Stomach smooth muscle (tissue), 2 donors: ENCODE measurements around the gene CYYR1.

Experiments
- H3K27ac ChIP-seq: one replicate; pipeline ENCODE4 v1.7.0; 2013; ENCODE audit warnings: mild to moderate bottlenecking, low read length, inconsistent platforms
- H3K27me3 ChIP-seq, 2 donors: one replicate each; pipeline ENCODE4 v1.7.0; 2013; ENCODE audit warnings: low read length in 2 of 2; ENCODE audit not compliant: insufficient read depth in 2 of 2, control insufficient read depth in 1 of 2
- H3K36me3 ChIP-seq, 2 donors: one replicate each; pipeline ENCODE4 v1.7.0; 2013; ENCODE audit warnings: low read length in 2 of 2; ENCODE audit not compliant: control insufficient read depth in 2 of 2, insufficient read depth in 2 of 2
- H3K4me1 ChIP-seq: one replicate; pipeline ENCODE4 v1.7.0; 2013; ENCODE audit warnings: low read length; ENCODE audit not compliant: control insufficient read depth, insufficient read depth
- H3K4me3 ChIP-seq, 2 donors: one replicate each; pipeline ENCODE4 v1.7.0; 2013; ENCODE audit warnings: low read length in 2 of 2
- H3K9ac ChIP-seq, 2 donors: one replicate each; pipeline ENCODE4 v1.7.0; 2013; ENCODE audit warnings: low read length in 2 of 2, mild to moderate bottlenecking in 1 of 2
- H3K9me3 ChIP-seq, 2 donors: one replicate each; pipeline ENCODE4 v1.7.0; 2013; ENCODE audit warnings: low read length in 2 of 2; ENCODE audit not compliant: control insufficient read depth in 2 of 2
- donor health status: healthy.
- donor health status: Pancreatic carcinoma.

CYYR1 gene

DNA sequence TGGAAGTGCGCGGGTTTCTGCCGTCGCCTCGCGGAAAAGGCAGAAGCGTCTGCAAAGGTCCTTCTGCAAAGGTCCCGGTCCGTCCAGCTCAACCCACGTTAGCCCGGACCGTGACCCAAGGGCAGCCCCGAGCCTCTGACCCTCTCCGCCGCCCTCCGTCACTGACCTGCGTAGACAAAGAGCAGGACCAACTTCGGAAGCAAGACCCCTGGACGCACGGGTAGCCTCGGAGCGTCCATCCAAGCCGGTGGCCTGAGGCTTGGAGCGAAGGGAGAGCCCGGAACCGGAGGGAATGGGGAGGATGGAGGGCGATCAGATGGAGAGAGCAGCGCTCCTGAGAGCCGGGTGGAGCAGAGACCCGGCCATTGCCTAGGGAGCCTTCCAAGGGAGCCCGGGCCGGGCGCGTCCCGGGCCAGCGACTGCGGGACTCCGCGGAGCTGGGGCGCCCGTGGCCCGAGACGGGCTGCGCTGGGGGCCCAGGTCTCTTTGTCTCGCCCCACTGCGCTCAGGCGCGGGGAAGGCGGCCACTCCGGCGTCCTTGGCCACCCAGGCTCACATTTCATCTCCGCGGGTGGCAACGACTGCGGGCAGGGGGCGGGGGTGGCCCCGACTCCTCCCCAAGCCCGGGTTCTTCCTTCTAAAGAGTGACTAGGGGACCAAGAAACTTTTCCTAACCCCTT is at the start of gene CYYR1:
Gene CYYR1, minus strand, starts transcription at position 585 of the 680 bp plus-strand sequence. Its CDS starts 346 bp downstream, at position 239.
- H3K9me3 ChIP-seq: peaks cover 0 to 2% of the 10 kb centered on the region in 2 donors
- no peak within 1 kb of the TSS for H3K9ac ChIP-seq
- H3K4me3 ChIP-seq: peak within 1 kb of the TSS; percentile 32 to 70
- no peaks in the 10 kb centered on the region for H3K36me3 ChIP-seq
- H3K27me3 ChIP-seq: peaks cover 0 to 7% of the 10 kb centered on the region in 2 donors
- H3K4me1 ChIP-seq: no peaks in the 10 kb centered on the region
- H3K27ac ChIP-seq: no peak within 1 kb of the TSS

GRCh38 chr21:26617176-26617575 is 44.1 kb upstream of the CYYR1 start:
- Histone ChIP-seq H3K4me3 (no peak overlapping the region), H3K9ac (no peak overlapping the region), H3K36me3 (no peaks in the 10 kb centered on the region), H3K27me3 (no peaks in the 10 kb centered on the region), H3K9me3 (no peaks in the 10 kb centered on the region), H3K4me1 (no peaks in the 10 kb centered on the region), H3K27ac (no peak overlapping the region)

DNA sequence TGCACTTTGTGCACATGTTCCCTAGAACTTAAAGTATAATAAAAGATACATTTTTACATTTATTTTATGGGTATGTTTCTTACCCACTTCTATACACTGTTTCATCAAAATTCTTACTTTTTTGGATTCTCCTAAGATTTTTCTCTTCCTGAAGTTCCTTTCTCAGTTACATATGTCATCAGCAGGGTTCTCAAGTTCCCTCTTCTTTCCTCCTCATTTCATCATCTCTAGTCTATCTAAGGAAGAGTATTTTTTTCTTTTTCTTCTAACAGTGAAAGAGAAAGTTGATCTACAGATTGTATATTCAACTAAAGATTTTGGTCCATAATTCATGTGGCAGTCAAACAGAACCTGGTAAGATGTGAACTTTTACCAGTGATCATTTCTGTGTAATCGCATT is 41.2 kb upstream of the CYYR1 start:
- no peaks in the 10 kb centered on the region for H3K27me3 ChIP-seq
- no peaks in the 10 kb centered on the region for H3K4me1 ChIP-seq
- H3K9me3 ChIP-seq: no peaks in the 10 kb centered on the region
- no peak overlapping the region for H3K27ac ChIP-seq
- no peaks in the 10 kb centered on the region for H3K36me3 ChIP-seq
- no peak overlapping the region for H3K9ac ChIP-seq
- no peak overlapping the region for H3K4me3 ChIP-seq

- Histone ChIP-seq H3K4me1 (no peaks in the 10 kb centered on the region), H3K36me3 (no peaks in the 10 kb centered on the region), H3K9me3 (no peaks in the 10 kb centered on the region), H3K27me3 (no peaks in the 10 kb centered on the region), H3K4me3 (no peak overlapping the region), H3K27ac (no peak overlapping the region), H3K9ac (no peak overlapping the region)
Observed at GRCh38 chr21:26599261-26599660, 26.2 kb upstream of the CYYR1 start.

- H3K9ac ChIP-seq: no peak overlapping the region
- no peaks in the 10 kb centered on the region for H3K27me3 ChIP-seq
- no peaks in the 10 kb centered on the region for H3K4me1 ChIP-seq
- no peak overlapping the region for H3K27ac ChIP-seq
- no peak overlapping the region for H3K4me3 ChIP-seq
- no peaks in the 10 kb centered on the region for H3K36me3 ChIP-seq
- H3K9me3 ChIP-seq: no peaks in the 10 kb centered on the region
Observed at GRCh38 chr21:26597981-26598380, 24.9 kb upstream of the CYYR1 start.

DNA sequence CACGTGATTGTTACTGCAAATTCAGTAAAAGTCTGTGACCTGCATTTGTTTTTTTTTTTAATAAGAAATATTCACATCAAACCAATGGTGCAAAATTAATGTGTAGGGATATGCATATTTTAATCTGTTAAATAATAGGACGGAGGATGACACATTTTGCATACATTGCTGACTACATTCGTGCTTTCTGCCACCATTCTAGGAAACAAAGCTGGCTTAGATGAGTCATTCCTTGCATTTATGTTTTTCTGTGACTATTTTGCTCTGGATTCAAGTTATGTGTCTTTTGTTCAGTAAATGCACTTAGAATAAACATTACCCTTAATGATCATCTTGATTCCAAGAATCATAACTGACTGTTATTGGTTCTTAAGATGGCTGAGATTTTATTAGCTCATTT is 23.9 kb upstream of the CYYR1 start:
- no peaks in the 10 kb centered on the region for H3K4me1 ChIP-seq
- H3K27me3 ChIP-seq: no peaks in the 10 kb centered on the region
- no peaks in the 10 kb centered on the region for H3K36me3 ChIP-seq
- H3K4me3 ChIP-seq: no peak overlapping the region
- H3K27ac ChIP-seq: no peak overlapping the region
- H3K9me3 ChIP-seq: no peaks in the 10 kb centered on the region
- H3K9ac ChIP-seq: no peak overlapping the region

DNA sequence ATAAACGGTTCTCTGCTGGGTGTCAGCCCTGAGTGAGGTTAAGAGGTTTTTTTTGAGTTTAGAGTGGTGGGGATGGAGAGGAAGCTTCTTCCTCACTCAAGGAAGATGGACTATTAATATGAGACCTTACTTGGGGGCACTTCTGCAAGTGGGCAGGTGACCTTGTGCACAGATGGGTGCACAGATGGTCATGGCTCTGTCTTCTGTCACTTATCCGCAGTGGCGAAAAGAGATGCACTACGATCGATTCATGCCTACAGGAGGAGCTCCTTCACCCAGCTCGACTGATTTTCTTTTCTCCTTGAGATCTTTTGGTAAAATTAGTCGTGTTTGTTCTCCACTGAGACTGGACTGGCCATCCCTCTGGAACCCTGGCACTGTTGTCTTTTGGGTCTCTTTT is 22.9 kb upstream of the CYYR1 start:
- Histone ChIP-seq H3K9me3 (no peaks in the 10 kb centered on the region), H3K4me1 (no peaks in the 10 kb centered on the region), H3K36me3 (no peaks in the 10 kb centered on the region), H3K4me3 (no peak overlapping the region), H3K27me3 (no peaks in the 10 kb centered on the region), H3K27ac (no peak overlapping the region), H3K9ac (no peak overlapping the region)

DNA sequence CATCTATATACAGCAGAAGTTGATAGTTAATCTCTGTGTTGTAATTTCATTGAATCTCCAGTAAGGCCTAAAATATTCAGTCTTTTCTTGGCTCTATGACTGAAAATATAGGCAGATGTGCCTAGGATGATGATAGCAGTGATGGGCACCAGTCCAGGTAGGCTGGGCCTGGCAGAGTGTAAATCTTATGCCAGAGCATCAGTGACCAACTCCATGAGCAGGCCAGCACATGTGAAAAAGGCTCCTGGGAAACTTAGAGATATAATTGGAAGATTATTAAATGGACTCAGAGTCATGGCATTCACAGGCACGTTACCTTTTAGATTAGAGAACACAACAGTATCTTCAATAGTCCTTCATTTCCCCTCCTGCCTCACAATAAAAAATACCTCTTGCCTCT is 20.7 kb upstream of the CYYR1 start:
- H3K4me1 ChIP-seq: no peaks in the 10 kb centered on the region
- no peaks in the 10 kb centered on the region for H3K27me3 ChIP-seq
- no peaks in the 10 kb centered on the region for H3K36me3 ChIP-seq
- no peak overlapping the region for H3K27ac ChIP-seq
- H3K4me3 ChIP-seq: no peak overlapping the region
- no peak overlapping the region for H3K9ac ChIP-seq
- H3K9me3 ChIP-seq: no peaks in the 10 kb centered on the region

DNA sequence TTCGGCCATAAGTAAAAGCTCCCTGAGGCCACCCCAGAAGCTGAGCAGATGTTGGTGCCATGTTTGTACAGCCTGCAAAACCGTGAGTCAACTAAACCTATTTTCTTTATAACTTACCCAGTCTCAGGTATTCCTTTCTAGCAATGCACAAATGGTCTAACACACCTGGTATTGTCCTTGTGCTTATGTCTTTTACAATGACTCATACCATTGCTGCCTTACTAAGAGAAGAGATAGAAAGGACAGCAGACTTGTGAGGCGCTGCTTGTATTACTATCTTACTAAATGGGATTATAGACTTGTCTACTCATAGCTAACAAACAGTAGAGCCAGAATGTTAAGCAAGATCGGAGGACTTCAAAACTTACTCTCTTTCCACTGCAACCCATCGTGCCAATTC is 18.5 kb upstream of the CYYR1 start:
- H3K9ac ChIP-seq: no peak overlapping the region

DNA sequence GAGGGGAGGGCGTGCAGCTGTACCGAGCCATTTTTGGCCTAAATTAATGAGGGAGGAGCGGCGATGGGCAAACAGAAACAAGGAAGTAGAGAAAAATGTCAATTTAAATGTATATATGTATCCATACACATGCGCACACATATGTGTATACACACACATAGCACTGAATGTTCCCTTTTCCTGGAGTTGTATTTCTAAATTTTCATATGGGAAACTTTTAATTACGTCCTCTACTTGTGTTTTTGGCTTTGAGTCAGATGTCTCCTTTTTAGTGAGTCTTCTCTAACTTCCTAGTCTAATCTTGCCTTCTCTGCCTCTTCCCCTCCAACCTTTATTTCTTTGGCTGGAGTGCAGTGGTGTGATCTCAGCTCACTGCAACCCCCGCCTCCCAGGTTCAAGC is 15.4 kb upstream of the CYYR1 start:
- Histone ChIP-seq H3K4me3 (peak overlapping the region; percentile 3 to 25), H3K27ac (no peak overlapping the region), H3K36me3 (no peaks in the 10 kb centered on the region), H3K9me3 (no peaks in the 10 kb centered on the region), H3K27me3 (no peaks in the 10 kb centered on the region), H3K9ac (peak overlapping the region in 1 of 2 donors; percentile 9), H3K4me1 (no peaks in the 10 kb centered on the region)

More for the DNA sequence above, 18.5 kb upstream of the CYYR1 start:
- H3K27ac ChIP-seq: no peak overlapping the region
- H3K36me3 ChIP-seq: no peaks in the 10 kb centered on the region
- no peaks in the 10 kb centered on the region for H3K9me3 ChIP-seq
- no peaks in the 10 kb centered on the region for H3K27me3 ChIP-seq
- no peak overlapping the region for H3K4me3 ChIP-seq
- H3K4me1 ChIP-seq: no peaks in the 10 kb centered on the region

GRCh38 chr21:26587736-26588201 is 14.7 kb upstream of the CYYR1 start:
- Histone ChIP-seq H3K36me3 (no peaks in the 10 kb centered on the region), H3K9me3 (no peaks in the 10 kb centered on the region), H3K4me3 (peak overlapping the region; percentile 3 to 25)

More at GRCh38 chr21:26587736-26588201, 14.7 kb upstream of the CYYR1 start:
- Histone ChIP-seq H3K27me3 (no peaks in the 10 kb centered on the region), H3K9ac (no peak overlapping the region), H3K4me1 (no peaks in the 10 kb centered on the region), H3K27ac (no peak overlapping the region)
